Fibroblast of lung (primary cell): ENCODE measurements around the gene MT1B. TPM values are rescaled to one million over a fixed set of nuclear protein-coding genes. Genes with fewer than 3 reads are reported as not detected.

Experiments
- DNase-seq, 2 donors: peaks; one replicate each; pipeline versions ENCODE4 v3.0.0 to v3.0.0-alpha.2; 2010; ENCODE audit warnings: low read depth in 2 of 2
- H2AFZ ChIP-seq: 2 replicates; pipeline ENCODE4 v1.5.1; 2012; ENCODE audit warnings: low read length, control low read depth, inconsistent platforms
- H3K27ac ChIP-seq: 2 replicates; pipeline ENCODE4 v1.5.1; 2011; ENCODE audit warnings: low read length, control low read depth; ENCODE audit not compliant: insufficient read depth
- H3K27me3 ChIP-seq: 2 replicates; pipeline ENCODE4 v1.5.1; 2011; ENCODE audit warnings: mild to moderate bottlenecking, low read length; ENCODE audit not compliant: control insufficient read depth, insufficient read depth
- H3K36me3 ChIP-seq: 2 replicates; pipeline ENCODE4 v1.5.1; 2011; ENCODE audit warnings: low read length; ENCODE audit not compliant: control insufficient read depth, insufficient read depth
- H3K4me1 ChIP-seq: 2 replicates; pipeline ENCODE4 v1.5.1; 2011; ENCODE audit warnings: low read length; ENCODE audit not compliant: control insufficient read depth, insufficient read depth; ENCODE audit errors: extremely low read depth
- H3K4me2 ChIP-seq: 2 replicates; pipeline ENCODE4 v1.5.1; 2011; ENCODE audit warnings: low read length, control low read depth; ENCODE audit not compliant: insufficient read depth; ENCODE audit errors: extremely low read depth
- H3K4me3 ChIP-seq, 4 experiments: fragments of 200-600 bp in 1 of 4; sonication (generic) in 1 of 4; replicated peaks in 1 of 4; 2 replicates each; pipeline ENCODE4 v1.5.1; 2011 to 2016; ENCODE audit warnings: low read length in 4 of 4, low read depth in 3 of 4, mild to moderate bottlenecking in 3 of 4, control low read depth in 2 of 4, inconsistent platforms in 1 of 4, mixed read lengths in 1 of 4; ENCODE audit not compliant: insufficient read depth in 1 of 4; ENCODE audit errors: control extremely low read depth in 1 of 4
- H3K79me2 ChIP-seq: 2 replicates; pipeline ENCODE4 v1.5.1; 2012; ENCODE audit warnings: mild to moderate bottlenecking, low read length, inconsistent platforms; ENCODE audit not compliant: control insufficient read depth, insufficient read depth
- H3K9ac ChIP-seq: 2 replicates; pipeline ENCODE4 v1.5.1; 2011; ENCODE audit warnings: mild to moderate bottlenecking, low read length, control low read depth; ENCODE audit not compliant: insufficient read depth
- H3K9me3 ChIP-seq: 2 replicates; pipeline ENCODE4 v1.5.1; 2012; ENCODE audit warnings: low read depth, low read length; ENCODE audit not compliant: control insufficient read depth, insufficient read depth
- H4K20me1 ChIP-seq: 2 replicates; pipeline ENCODE4 v1.5.1; 2011; ENCODE audit warnings: low read length; ENCODE audit not compliant: control insufficient read depth, insufficient read depth; ENCODE audit errors: extremely low read depth
- CTCF ChIP-seq, 2 donors: IDR thresholded peaks in 1 of 2; conservative IDR thresholded peaks in 1 of 2; 1 replicate in 1 of 2; 2 replicates in 1 of 2; pipeline ENCODE4 v1.5.1; 2011 to 2012; ENCODE audit warnings: low read length in 2 of 2, control low read depth in 1 of 2, inconsistent platforms in 1 of 2, low read depth in 1 of 2, mild to moderate bottlenecking in 1 of 2
- EZH2 ChIP-seq: IDR thresholded peaks from 2 replicates; pipeline ENCODE4 v1.5.1; 2012; ENCODE audit warnings: low read length, control low read depth, mild to moderate bottlenecking; ENCODE audit errors: missing control alignments
- polyA plus RNA-seq, 2 donors: library from polyadenylated mRNA; depleted of rRNA in 1 of 2; stranded (reverse) in 1 of 2; unstranded in 1 of 2; fragments of >200 nt; gene quantifications; 2 replicates each; pipeline ENCODE4 v1.2.1, GENCODE V29; 2011 to 2012; ENCODE audit warnings: missing spikeins in 1 of 2
- total RNA-seq: library from RNA; depleted of rRNA; stranded (reverse); fragments of >200 nt; gene quantifications from 2 replicates; pipeline ENCODE4 v1.2.1, GENCODE V29; 2014

Gene MT1B
- total and polyA plus RNA-seq, 2 donors (not counting 1 experiment from before 2014, with no cell fraction given): not detected

GRCh38 chr16:56608876-56609462, 42.7 kb upstream of the MT1B start:
- peak overlapping the region; percentile 90 for H3K4me2 ChIP-seq
- no peak for DNase-seq
- peak overlapping the region; percentile 81 to 85 (median 84) for H3K4me3 ChIP-seq
- peaks cover 11% of the 10 kb centered on the region for H3K79me2 ChIP-seq
- H2AFZ ChIP-seq: no peak overlapping the region
- H3K9ac ChIP-seq: peak overlapping the region; percentile 80
- no peaks in the 10 kb centered on the region for H3K9me3 ChIP-seq
- TF ChIP-seq CTCF (conservative IDR thresholded peaks at IDR 0.05 in 1 of 2, IDR thresholded peaks at IDR 0.05 in 1 of 2; ENCODE audit: low read depth in 1 of 2, low read length in 2 of 2) (no peak), EZH2 (no peak)
- H4K20me1 ChIP-seq: no peaks in the 10 kb centered on the region
- H3K27me3 ChIP-seq: no peaks in the 10 kb centered on the region
- H3K27ac ChIP-seq: peak overlapping the region; percentile 99
- no peaks in the 10 kb centered on the region for H3K36me3 ChIP-seq
- peaks cover 42% of the 10 kb centered on the region for H3K4me1 ChIP-seq

- H3K9me3 ChIP-seq: no peaks in the 10 kb centered on the region
- no peaks in the 10 kb centered on the region for H4K20me1 ChIP-seq
- peaks cover 45% of the 10 kb centered on the region for H3K4me1 ChIP-seq
- peak; percentile 85 to 94 for DNase-seq
- H2AFZ ChIP-seq: no peak overlapping the region
- H3K36me3 ChIP-seq: no peaks in the 10 kb centered on the region
- H3K27me3 ChIP-seq: no peaks in the 10 kb centered on the region
- H3K27ac ChIP-seq: peak overlapping the region; percentile 99
- peaks cover 11% of the 10 kb centered on the region for H3K79me2 ChIP-seq
- peak overlapping the region; percentile 81 to 85 (median 84) for H3K4me3 ChIP-seq
- H3K4me2 ChIP-seq: peak overlapping the region; percentile 90
- peak in 1 of 2 donors; percentile 24 for TF ChIP-seq CTCF (conservative IDR thresholded peaks at IDR 0.05 in 1 of 2, IDR thresholded peaks at IDR 0.05 in 1 of 2; ENCODE audit: low read depth in 1 of 2, low read length in 2 of 2)
- TF ChIP-seq EZH2: no peak
- peak overlapping the region; percentile 80 for H3K9ac ChIP-seq
Observed at GRCh38 chr16:56609463-56609921, 42.2 kb upstream of the MT1B start.

GRCh38 chr16:56610017-56610608, 41.6 kb upstream of the MT1B start:
- Histone ChIP-seq H2AFZ (no peak overlapping the region), H3K4me2 (peak overlapping the region; percentile 90), H3K9me3 (no peaks in the 10 kb centered on the region), H3K36me3 (no peaks in the 10 kb centered on the region), H3K4me1 (peaks cover 48% of the 10 kb centered on the region), H3K27ac (peak overlapping the region; percentile 99), H4K20me1 (no peaks in the 10 kb centered on the region), H3K79me2 (peaks cover 11% of the 10 kb centered on the region), H3K4me3 (peak overlapping the region; percentile 38 to 85 (median 82)), H3K9ac (peak overlapping the region; percentile 80), H3K27me3 (no peaks in the 10 kb centered on the region)
- DNase-seq: peak; percentile 90 to 96
- TF ChIP-seq CTCF (conservative IDR thresholded peaks at IDR 0.05 in 1 of 2, IDR thresholded peaks at IDR 0.05 in 1 of 2; ENCODE audit: low read depth in 1 of 2, low read length in 2 of 2) (no peak), EZH2 (no peak)
